WTC11 (cell line): ENCODE results near the gene RHOT2. TPM values are rescaled to one million over a fixed set of nuclear protein-coding genes. Genes with fewer than 3 reads are reported as not detected.
A peak's percentile ranks its signal among the peaks of the same experiment; 100 is the strongest.

ENCODE experiments used
- ATF6 ChIP-seq: sonication (generic); formaldehyde crosslinking; IDR thresholded peaks from 2 replicates; pipeline ENCODE4 v1.8.1; 2023; ENCODE audit warnings: mild to moderate bottlenecking, missing genetic modification reagents
- CREM ChIP-seq: sonication (generic); formaldehyde crosslinking; IDR thresholded peaks from 2 replicates; pipeline ENCODE4 v1.8.1; 2022; ENCODE audit warnings: mild to moderate bottlenecking, missing genetic modification reagents, moderate library complexity
- E2F5 ChIP-seq: sonication (generic); formaldehyde crosslinking; IDR thresholded peaks from 2 replicates; pipeline ENCODE4 v1.8.1; 2022; ENCODE audit warnings: mild to moderate bottlenecking, moderate library complexity, missing genetic modification reagents
- FOXP1 ChIP-seq: sonication (generic); formaldehyde crosslinking; IDR thresholded peaks from 2 replicates; pipeline ENCODE4 v1.8.0; 2022; ENCODE audit warnings: missing genetic modification reagents, mild to moderate bottlenecking, moderate library complexity, borderline replicate concordance
- HMGXB4 ChIP-seq: sonication (generic); formaldehyde crosslinking; IDR thresholded peaks from 2 replicates; pipeline ENCODE4 v1.8.1; 2023; ENCODE audit warnings: mild to moderate bottlenecking, moderate library complexity, missing genetic modification reagents
- NR2C2 ChIP-seq: sonication (generic); formaldehyde crosslinking; IDR thresholded peaks from 2 replicates; pipeline ENCODE4 v1.8.0; 2022; ENCODE audit warnings: mild to moderate bottlenecking, missing genetic modification reagents
- OVOL2 ChIP-seq: fragments of 250-450 bp; sonication (Bioruptor Pico); IDR thresholded peaks from 2 replicates; pipeline ENCODE4 v1.9.0; 2021; ENCODE audit warnings: mild to moderate bottlenecking, borderline replicate concordance
- SP1 ChIP-seq: sonication (generic); formaldehyde crosslinking; conservative IDR thresholded peaks from 2 replicates; pipeline ENCODE4 v1.8.1; 2022; ENCODE audit warnings: missing genetic modification reagents
- STAT6 ChIP-seq: sonication (generic); formaldehyde crosslinking; conservative IDR thresholded peaks from 2 replicates; pipeline ENCODE4 v1.8.1; 2023; ENCODE audit warnings: mild to moderate bottlenecking, low read depth, missing genetic modification reagents, moderate library complexity
- TEAD1 ChIP-seq: sonication (generic); formaldehyde crosslinking; IDR thresholded peaks from 2 replicates; pipeline ENCODE4 v1.8.0; 2022; ENCODE audit warnings: mild to moderate bottlenecking, missing genetic modification reagents
- USF1 ChIP-seq: sonication (generic); formaldehyde crosslinking; IDR thresholded peaks from 2 replicates; pipeline ENCODE4 v1.8.0; 2022; ENCODE audit warnings: mild to moderate bottlenecking, missing genetic modification reagents
- USF2 ChIP-seq: sonication (generic); formaldehyde crosslinking; IDR thresholded peaks from 2 replicates; pipeline ENCODE4 v1.8.1; 2023; ENCODE audit warnings: mild to moderate bottlenecking, missing genetic modification reagents, moderate library complexity
- ZNF121 ChIP-seq: sonication (generic); formaldehyde crosslinking; IDR thresholded peaks from 2 replicates; pipeline ENCODE4 v1.8.0; 2023; ENCODE audit warnings: missing genetic modification reagents
- ZNF281 ChIP-seq: sonication (generic); formaldehyde crosslinking; IDR thresholded peaks from 2 replicates; pipeline ENCODE4 v1.8.0; 2023; ENCODE audit warnings: mild to moderate bottlenecking, missing genetic modification reagents
- ZNF532 ChIP-seq: fragments of 250-450 bp; sonication (Bioruptor Pico); IDR thresholded peaks from 2 replicates; pipeline ENCODE4 v1.9.0; 2021; ENCODE audit warnings: mild to moderate bottlenecking, borderline replicate concordance
- total RNA-seq: library from RNA; stranded (reverse); gene quantifications from 3 replicates; pipeline ENCODE4 v1.2.3, GENCODE V29; 2021
- TF ChIP-seq, protein P1 (sequence below): sonication (generic); formaldehyde crosslinking; IDR thresholded peaks from 2 replicates; pipeline ENCODE4 v1.8.0; 2022; ENCODE audit warnings: mild to moderate bottlenecking, missing genetic modification reagents
- TF ChIP-seq, protein P2 (sequence below): sonication (generic); formaldehyde crosslinking; IDR thresholded peaks from 2 replicates; pipeline ENCODE4 v1.8.0; 2022; ENCODE audit warnings: mild to moderate bottlenecking, missing genetic modification reagents

RHOT2 gene
- total RNA-seq, 1 experiment from 2014 or later = 285 TPM

DNA sequence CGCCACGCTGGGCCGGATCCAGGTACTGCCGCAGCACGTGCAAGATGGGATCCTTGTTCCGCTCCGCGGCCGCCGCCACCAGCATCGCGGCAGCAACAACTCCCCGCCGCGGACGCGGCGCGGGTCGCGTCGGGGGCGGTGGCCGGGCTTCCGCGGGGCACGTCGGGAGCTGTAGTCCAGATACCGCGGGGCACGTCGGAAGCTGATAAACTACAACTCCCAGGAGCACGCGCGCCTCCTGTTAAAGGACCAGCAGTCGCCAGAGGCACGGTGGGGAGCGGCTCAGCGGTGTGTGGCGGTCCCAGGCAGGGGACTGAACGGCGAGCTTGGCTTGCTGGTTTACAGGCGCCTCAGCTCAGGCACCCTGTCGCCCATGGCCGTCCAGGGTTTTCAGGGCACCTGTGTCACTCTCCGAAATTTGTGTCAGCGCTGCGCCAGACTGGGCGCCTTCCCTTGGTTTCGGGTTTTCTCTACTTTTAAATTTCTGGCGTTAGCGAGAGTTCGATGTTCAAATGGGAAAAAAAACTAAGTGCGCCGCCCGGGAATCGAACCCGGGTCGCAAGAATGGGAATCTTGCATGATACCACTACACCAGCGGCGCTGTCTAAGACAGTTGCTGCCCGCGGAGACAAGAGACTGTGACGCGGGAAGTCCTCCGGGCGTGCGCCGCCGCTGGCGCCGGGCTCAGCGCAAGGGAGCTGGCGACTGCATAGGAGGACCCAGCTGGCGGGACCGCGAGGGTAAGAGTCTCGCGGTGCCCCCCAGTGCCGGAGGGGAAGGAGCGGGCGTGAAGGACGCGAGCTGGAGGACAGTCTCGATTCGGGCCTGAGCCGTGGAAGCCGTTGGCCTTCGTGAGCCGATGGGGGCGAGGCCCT, 31.5 kb upstream of the RHOT2 start, which contains the start of gene METTL26 (continued):
- no peak; the same call in none of the 2 replicates for TF ChIP-seq E2F5 (CRISPR knock-in tag)
- TF ChIP-seq NR2C2 = peak; percentile 54; the same call in 1 of the 2 replicates
- peak; percentile 63 for TF ChIP-seq HMGXB4 (CRISPR knock-in tag)
- TF ChIP-seq ZNF281 (CRISPR knock-in tag) = no peak
- TF ChIP-seq ATF6 (CRISPR knock-in tag) = no peak
- no peak for TF ChIP-seq OVOL2
- TF ChIP-seq USF2 (CRISPR knock-in tag) = peak; percentile 35; the same call in 1 of the 2 replicates
- TF ChIP-seq CREM (CRISPR knock-in tag) = peak; percentile 48; the same call in 1 of the 2 replicates
- TF ChIP-seq ZNF532 (CRISPR knock-in tag) = no peak
- TF ChIP-seq ZNF121 (CRISPR knock-in tag) = no peak
- peak; percentile 68; the same call in 1 of the 2 replicates for TF ChIP-seq TEAD1 (CRISPR knock-in tag)
- peak; percentile 58; the same call in 1 of the 2 replicates for TF ChIP-seq SP1 (CRISPR knock-in tag)
- 0 out of 2 replicates have a peak, but pooled peaks have one; percentile 50 for TF ChIP-seq USF1
- TF ChIP-seq STAT6 = no peak
- TF ChIP-seq, protein P1, sequence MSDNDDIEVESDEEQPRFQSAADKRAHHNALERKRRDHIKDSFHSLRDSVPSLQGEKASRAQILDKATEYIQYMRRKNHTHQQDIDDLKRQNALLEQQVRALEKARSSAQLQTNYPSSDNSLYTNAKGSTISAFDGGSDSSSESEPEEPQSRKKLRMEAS (CRISPR knock-in tag) = peak; percentile 74; the same call in 1 of the 2 replicates
- TF ChIP-seq, protein P2, sequence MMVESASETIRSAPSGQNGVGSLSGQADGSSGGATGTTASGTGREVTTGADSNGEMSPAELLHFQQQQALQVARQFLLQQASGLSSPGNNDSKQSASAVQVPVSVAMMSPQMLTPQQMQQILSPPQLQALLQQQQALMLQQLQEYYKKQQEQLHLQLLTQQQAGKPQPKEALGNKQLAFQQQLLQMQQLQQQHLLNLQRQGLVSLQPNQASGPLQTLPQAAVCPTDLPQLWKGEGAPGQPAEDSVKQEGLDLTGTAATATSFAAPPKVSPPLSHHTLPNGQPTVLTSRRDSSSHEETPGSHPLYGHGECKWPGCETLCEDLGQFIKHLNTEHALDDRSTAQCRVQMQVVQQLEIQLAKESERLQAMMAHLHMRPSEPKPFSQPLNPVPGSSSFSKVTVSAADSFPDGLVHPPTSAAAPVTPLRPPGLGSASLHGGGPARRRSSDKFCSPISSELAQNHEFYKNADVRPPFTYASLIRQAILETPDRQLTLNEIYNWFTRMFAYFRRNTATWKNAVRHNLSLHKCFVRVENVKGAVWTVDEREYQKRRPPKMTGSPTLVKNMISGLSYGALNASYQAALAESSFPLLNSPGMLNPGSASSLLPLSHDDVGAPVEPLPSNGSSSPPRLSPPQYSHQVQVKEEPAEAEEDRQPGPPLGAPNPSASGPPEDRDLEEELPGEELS (CRISPR knock-in tag) = peak; percentile 49
- peak; percentile 58; the same call in 1 of the 2 replicates for TF ChIP-seq FOXP1
